Endothelial cell of umbilical vein (primary cell): ENCODE data around the gene HCAR2. TPM values are rescaled to one million over a fixed set of nuclear protein-coding genes. Genes with fewer than 3 reads are reported as not detected.

ENCODE experiments used
- BruUV-seq: library from RNA; stranded (reverse); fragments of 400-500 nt; replicated peaks from 2 replicates; lab custom pipeline; 2021; lab: Mats Ljungman, UMichigan
- CTCF ChIA-PET: fragments of 300-600, 350-600 bp; sonication (Branson Sonifier 250); formaldehyde crosslinking; loops from one replicate; lab custom pipeline; 2021; ENCODE audit warnings: antibody characterized with exemption, inconsistent platforms; lab: Charles Lee
- POLR2A ChIA-PET: fragments of 300-600, 350-600 bp; sonication (Branson Sonifier 250); formaldehyde crosslinking; loops from one replicate; lab custom pipeline; 2021; ENCODE audit warnings: antibody characterized with exemption, inconsistent platforms; lab: Charles Lee
- DNase-seq: peaks from one replicate; pipeline ENCODE4 v3.0.0-alpha.2; 2011; ENCODE audit warnings: low read depth, low spot score
- FAIRE-seq: peaks from 2 replicates; lab custom pipeline; 2011; peaks lifted over from hg19 to GRCh38; lab: Jason Lieb, UNC
- H2AFZ ChIP-seq: 2 replicates; pipeline ENCODE4 v1.6.0; 2012; ENCODE audit warnings: low read depth, low read length, control low read depth, inconsistent platforms
- H3K27ac ChIP-seq: 2 replicates; pipeline ENCODE4 v1.5.1; 2011; ENCODE audit warnings: low read depth, mild to moderate bottlenecking, control low read depth, low read length, moderate library complexity; ENCODE audit not compliant: insufficient read depth
- H3K27me3 ChIP-seq, 2 experiments: 2 replicates each; pipeline versions ENCODE4 v1.6.0 to v1.6.1; 2011; ENCODE audit warnings: low read length in 2 of 2, mixed read lengths in 1 of 2; ENCODE audit not compliant: control insufficient read depth in 2 of 2, insufficient read depth in 2 of 2
- H3K36me3 ChIP-seq, 2 experiments: 2 replicates in 1 of 2; 3 replicates in 1 of 2; pipeline ENCODE4 v1.5.1; 2011; ENCODE audit warnings: low read length in 2 of 2, mild to moderate bottlenecking in 1 of 2, moderate library complexity in 1 of 2; ENCODE audit not compliant: control insufficient read depth in 2 of 2, insufficient read depth in 2 of 2; ENCODE audit errors: extremely low read depth in 1 of 2
- H3K4me1 ChIP-seq: 3 replicates; pipeline ENCODE4 v1.5.1; 2011; ENCODE audit warnings: mild to moderate bottlenecking, low read length; ENCODE audit not compliant: control insufficient read depth, insufficient read depth; ENCODE audit errors: extremely low read depth
- H3K4me2 ChIP-seq: 2 replicates; pipeline ENCODE4 v1.6.1; 2011; ENCODE audit warnings: low read length, control low read depth, mixed read lengths; ENCODE audit not compliant: insufficient read depth
- H3K4me3 ChIP-seq, 3 experiments: fragments of 200-600 bp in 1 of 3; sonication (generic), shearing (Covaris generic) in 1 of 3; replicated peaks in 1 of 3; 2 replicates each; pipeline ENCODE4 v1.5.1; 2011 to 2016; ENCODE audit warnings: control low read depth in 3 of 3, low read length in 3 of 3, mild to moderate bottlenecking in 2 of 3, inconsistent platforms in 1 of 3, low read depth in 1 of 3, moderate library complexity in 1 of 3; ENCODE audit not compliant: insufficient read depth in 1 of 3
- H3K79me2 ChIP-seq: 2 replicates; pipeline ENCODE4 v1.6.0; 2012; ENCODE audit warnings: low read length, inconsistent platforms; ENCODE audit not compliant: control insufficient read depth, insufficient read depth
- H3K9ac ChIP-seq: replicated peaks from 2 replicates; pipeline ENCODE3; 2011; ENCODE audit warnings: low read length, control low read depth; ENCODE audit not compliant: insufficient read depth; ENCODE audit errors: extremely low read depth
- H3K9me1 ChIP-seq: replicated peaks from 3 replicates; pipeline ENCODE4 v1.6.0; 2011; ENCODE audit warnings: mild to moderate bottlenecking, low read length; ENCODE audit not compliant: control insufficient read depth, insufficient read depth; ENCODE audit errors: extremely low read depth
- H3K9me3 ChIP-seq: replicated peaks from 2 replicates; pipeline ENCODE4 v1.5.1; 2012; ENCODE audit warnings: low read length, inconsistent platforms; ENCODE audit not compliant: control insufficient read depth, insufficient read depth
- H4K20me1 ChIP-seq: replicated peaks from 2 replicates; pipeline ENCODE3; 2011; ENCODE audit warnings: mild to moderate bottlenecking, low read length; ENCODE audit not compliant: control insufficient read depth, insufficient read depth; ENCODE audit errors: extremely low read depth
- EZH2 ChIP-seq: IDR thresholded peaks from 2 replicates; pipeline ENCODE4 v1.6.1; 2012; ENCODE audit warnings: borderline replicate concordance, low read depth, mild to moderate bottlenecking, moderate library complexity, low read length, inconsistent platforms; ENCODE audit not compliant: severe bottlenecking
- FOS ChIP-seq: IDR thresholded peaks from 2 replicates; pipeline ENCODE4 v1.6.1; 2011; ENCODE audit warnings: mild to moderate bottlenecking, low read length, moderate library complexity, borderline replicate concordance; ENCODE audit not compliant: insufficient read depth
- GATA2 ChIP-seq: IDR thresholded peaks from 2 replicates; pipeline ENCODE4 v1.7.0; 2011; ENCODE audit warnings: low read depth, mild to moderate bottlenecking, moderate library complexity, mixed read lengths, low read length; ENCODE audit not compliant: insufficient read length, insufficient read depth
- JUN ChIP-seq: IDR thresholded peaks from 2 replicates; pipeline ENCODE4 v1.6.1; 2011; ENCODE audit warnings: borderline replicate concordance, low read depth; ENCODE audit not compliant: insufficient read length, insufficient read depth
- MYC ChIP-seq: IDR thresholded peaks from one replicate; pipeline ENCODE4 v1.6.1; 2011; ENCODE audit warnings: mild to moderate bottlenecking, low read depth, low read length
- POLR2A ChIP-seq: IDR thresholded peaks from 2 replicates; pipeline ENCODE4 v1.6.1; 2012; ENCODE audit warnings: low read depth, mild to moderate bottlenecking, control low read depth, low read length
- POLR2AphosphoS5 ChIP-seq: IDR thresholded peaks from 2 replicates; pipeline ENCODE4 v1.6.1; 2012; ENCODE audit warnings: low read depth, mild to moderate bottlenecking, control low read depth, low read length, moderate library complexity; ENCODE audit not compliant: insufficient read depth
- dilution Hi-C: fragments of 300-500 bp; cut with MboI; formaldehyde crosslinking; loops from one replicate; pipeline ENCODE4 v1.15.0; 2019; ENCODE audit warnings: low sequenced_read_pairs; ENCODE audit not compliant: extremely low pct_ligation_motif_present
- intact Hi-C: fragments of 100-400 bp; cut with micrococcal nuclease; formaldehyde crosslinking; loops from one replicate; pipeline ENCODE4 v1.10.0; 2022
- polyA plus RNA-seq, 4 experiments: library from polyadenylated mRNA; depleted of rRNA in 3 of 4; stranded (reverse) in 3 of 4; unstranded in 1 of 4; fragments of >200 nt; gene quantifications; 2 replicates each; pipeline versions ENCODE4 v1.2.1 to v1.2.3, GENCODE V29; 2011 to 2012; ENCODE audit warnings: missing spikeins in 1 of 4
- total RNA-seq: library from RNA; stranded (reverse); gene quantifications from 2 replicates; pipeline ENCODE4 v1.2.3, GENCODE V29; 2021
- TF ChIP-seq, protein P1 (sequence below): IDR thresholded peaks from 2 replicates; pipeline ENCODE4 v1.6.1; 2011; ENCODE audit not compliant: insufficient read depth, insufficient read length
- TF ChIP-seq, protein P2 (sequence below), 2 donors: IDR thresholded peaks; 1 replicate in 1 of 2; 2 replicates in 1 of 2; pipeline ENCODE4 v1.5.1; 2011; ENCODE audit warnings: low read length in 2 of 2, mild to moderate bottlenecking in 2 of 2, moderate library complexity in 2 of 2, control low read depth in 1 of 2, inconsistent platforms in 1 of 2, low read depth in 1 of 2; ENCODE audit not compliant: insufficient read depth in 1 of 2; ENCODE audit errors: extremely low read depth in 1 of 2

Gene HCAR2
- total and polyA plus RNA-seq, 2 donors (not counting 3 experiments of a cell fraction or from before 2014, with no cell fraction given) = not detected

DNA sequence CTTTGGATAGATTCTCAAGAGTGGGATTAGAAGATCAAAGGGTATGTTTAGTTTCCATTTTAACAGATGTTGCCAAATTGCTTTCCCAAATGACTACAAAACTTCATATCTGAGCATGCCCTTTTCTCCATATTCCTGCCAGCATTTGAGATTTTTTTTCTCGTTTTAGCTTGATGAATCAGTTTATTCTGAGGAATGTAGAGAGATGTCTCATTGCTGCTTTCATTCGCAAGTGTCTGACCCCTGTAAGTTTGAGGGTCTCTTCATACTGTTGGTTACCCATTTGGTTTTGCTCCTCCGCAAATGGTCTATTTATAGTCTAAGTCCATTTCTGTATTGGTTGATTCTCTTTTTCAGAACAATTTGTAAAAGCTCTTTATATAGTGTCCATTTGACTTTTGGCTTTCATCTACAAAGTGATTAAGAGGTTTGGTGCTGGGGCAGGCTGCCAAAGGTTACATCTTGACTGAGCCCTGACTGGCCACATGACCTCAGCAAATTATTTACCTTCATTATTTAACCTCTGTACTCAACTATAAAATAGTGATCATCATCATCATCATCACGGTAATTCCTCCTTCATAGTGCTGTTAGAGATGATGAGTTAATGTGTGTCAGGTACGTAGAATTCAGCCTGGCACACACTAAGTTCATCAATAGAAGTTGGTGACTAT, 33.6 kb downstream of the HCAR2 start:
- ChIA-PET POLR2A (no interaction called here), CTCF (interaction anchor here (1.0 to 2.3 kb wide), 3 partner anchors 9 to 83 kb away, joined by 3 to 4 read pairs (median 4); partner anchors contain the start of gene DENR)
- intact Hi-C loops = no loop called here
- FAIRE-seq (no peak), DNase-seq (no peak)
- H3K27me3 ChIP-seq = peaks cover 0 to 2% of the 10 kb centered on the region in 2 experiments
- dilution Hi-C loops = no loop called here
- no peak for TF ChIP-seq FOS
- no peak for TF ChIP-seq GATA2
- no peak for TF ChIP-seq JUN
- TF ChIP-seq POLR2A = no peak
- TF ChIP-seq, protein P1, sequence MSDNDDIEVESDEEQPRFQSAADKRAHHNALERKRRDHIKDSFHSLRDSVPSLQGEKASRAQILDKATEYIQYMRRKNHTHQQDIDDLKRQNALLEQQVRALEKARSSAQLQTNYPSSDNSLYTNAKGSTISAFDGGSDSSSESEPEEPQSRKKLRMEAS = no peak
- no peak for TF ChIP-seq POLR2AphosphoS5
- TF ChIP-seq, protein P2, sequence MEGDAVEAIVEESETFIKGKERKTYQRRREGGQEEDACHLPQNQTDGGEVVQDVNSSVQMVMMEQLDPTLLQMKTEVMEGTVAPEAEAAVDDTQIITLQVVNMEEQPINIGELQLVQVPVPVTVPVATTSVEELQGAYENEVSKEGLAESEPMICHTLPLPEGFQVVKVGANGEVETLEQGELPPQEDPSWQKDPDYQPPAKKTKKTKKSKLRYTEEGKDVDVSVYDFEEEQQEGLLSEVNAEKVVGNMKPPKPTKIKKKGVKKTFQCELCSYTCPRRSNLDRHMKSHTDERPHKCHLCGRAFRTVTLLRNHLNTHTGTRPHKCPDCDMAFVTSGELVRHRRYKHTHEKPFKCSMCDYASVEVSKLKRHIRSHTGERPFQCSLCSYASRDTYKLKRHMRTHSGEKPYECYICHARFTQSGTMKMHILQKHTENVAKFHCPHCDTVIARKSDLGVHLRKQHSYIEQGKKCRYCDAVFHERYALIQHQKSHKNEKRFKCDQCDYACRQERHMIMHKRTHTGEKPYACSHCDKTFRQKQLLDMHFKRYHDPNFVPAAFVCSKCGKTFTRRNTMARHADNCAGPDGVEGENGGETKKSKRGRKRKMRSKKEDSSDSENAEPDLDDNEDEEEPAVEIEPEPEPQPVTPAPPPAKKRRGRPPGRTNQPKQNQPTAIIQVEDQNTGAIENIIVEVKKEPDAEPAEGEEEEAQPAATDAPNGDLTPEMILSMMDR (IDR thresholded peaks at IDR 0.05; ENCODE audit: extremely low read depth in 1 of 2, insufficient read depth in 1 of 2, low read depth in 1 of 2, low read length in 2 of 2) = no peak
- no peak for TF ChIP-seq MYC
- no peak for TF ChIP-seq EZH2
- no peak overlapping the region for H3K4me2 ChIP-seq
- no peaks in the 10 kb centered on the region for H3K9me3 ChIP-seq
- H4K20me1 ChIP-seq = no peaks in the 10 kb centered on the region
- H3K4me1 ChIP-seq = no peaks in the 10 kb centered on the region
- no peak overlapping the region for H2AFZ ChIP-seq
- H3K27ac ChIP-seq = no peak overlapping the region
- no TSS peak for BruUV-seq
- H3K36me3 ChIP-seq = no peaks in the 10 kb centered on the region
- H3K4me3 ChIP-seq = no peak overlapping the region
- H3K9me1 ChIP-seq = no peaks in the 10 kb centered on the region
- no peaks in the 10 kb centered on the region for H3K79me2 ChIP-seq
- no peak overlapping the region for H3K9ac ChIP-seq
